A673 (cell line): Measurements from ENCODE around the gene LMO1.

Source experiments
- CTCF ChIP-seq: fragments of 300-800, 200-600 bp; sonication (generic); conservative IDR thresholded peaks from 2 replicates; pipeline ENCODE4 v1.5.1; 2017; ENCODE audit warnings: low read depth, mild to moderate bottlenecking, antibody characterized with exemption, low read length, moderate library complexity, mixed read lengths
- EZH2 ChIP-seq: fragments of 200-600 bp; sonication (generic); IDR thresholded peaks from 2 replicates; pipeline ENCODE4 v1.6.1; 2017; ENCODE audit warnings: borderline replicate concordance, low read depth, mild to moderate bottlenecking, mixed read lengths, antibody characterized with exemption, low read length; ENCODE audit not compliant: poor library complexity, severe bottlenecking

DNA sequence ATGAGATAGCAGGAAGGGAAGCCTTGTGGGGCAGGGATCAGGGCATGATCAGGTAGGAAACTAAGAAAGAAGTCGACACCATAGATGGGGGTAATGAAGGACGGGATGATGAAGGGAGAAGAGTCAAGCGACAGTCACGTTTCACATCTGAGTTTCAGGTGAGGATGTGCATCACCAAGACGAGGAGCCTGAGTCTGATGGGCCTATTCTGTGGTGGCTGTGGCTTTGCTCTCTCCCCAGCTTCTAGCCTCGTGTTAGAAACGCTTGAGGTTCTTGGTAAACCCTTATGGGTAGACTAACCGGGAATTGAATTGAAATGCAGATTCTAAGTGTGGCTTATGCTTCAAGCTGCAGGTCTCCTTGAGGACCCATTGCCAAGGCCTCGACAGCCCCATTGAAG, 45.6 kb upstream of the LMO1 start:
- TF ChIP-seq EZH2: no peak
- no peak for TF ChIP-seq CTCF
